ENCODE measurements around the gene NUDT16L1.

NUDT16L1 gene

DNA sequence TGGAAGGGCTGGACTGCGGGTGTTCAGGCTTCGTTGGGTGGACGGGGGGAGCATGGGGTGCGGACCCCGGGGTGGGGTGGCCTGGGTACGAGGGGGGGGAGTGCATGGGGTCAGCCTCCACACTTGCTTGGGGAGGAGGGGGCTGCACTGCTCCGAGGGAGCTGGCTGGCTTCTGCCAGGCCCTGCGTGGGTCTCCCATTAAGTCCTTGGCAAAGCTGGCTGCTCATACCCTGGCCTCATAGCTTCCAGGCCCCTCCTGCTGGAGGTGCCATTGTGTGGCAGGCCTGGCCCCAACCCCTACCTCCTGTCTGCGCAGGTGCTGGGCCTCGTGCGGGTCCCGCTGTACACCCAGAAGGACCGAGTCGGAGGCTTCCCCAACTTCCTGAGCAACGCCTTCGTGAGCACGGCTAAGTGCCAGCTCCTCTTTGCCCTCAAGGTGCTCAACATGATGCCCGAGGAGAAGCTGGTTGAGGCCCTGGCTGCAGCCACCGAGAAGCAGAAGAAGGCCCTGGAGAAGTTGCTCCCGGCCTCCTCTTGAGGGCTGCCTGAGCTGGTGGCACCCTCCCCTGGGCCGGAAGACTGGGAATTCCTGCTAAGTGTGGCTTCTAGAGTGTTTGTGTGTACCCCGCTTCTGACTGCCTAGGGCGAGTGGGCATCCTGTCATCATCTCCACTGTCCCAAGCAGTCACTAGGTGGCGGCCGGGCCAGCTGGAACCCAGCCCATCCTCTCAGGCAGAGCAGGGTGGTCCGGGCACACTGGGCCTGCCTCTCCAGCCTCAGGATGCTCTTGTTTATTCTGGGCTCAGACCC is 1.5 kb downstream of the NUDT16L1 start:
- DNase-seq, result peak; percentile 23
- Histone ChIP-seq H3K18ac (ENCODE audit: low read length) (no peak overlapping the region), H3K4me2 (ENCODE audit: low read length) (no peak overlapping the region), H2BK120ac (ENCODE audit: low read depth, low read length) (no peak overlapping the region), H3K27me3 (ENCODE audit: insufficient read depth, low read length, poor library complexity) (no peaks in the 10 kb centered on the region), H3K4me1 (ENCODE audit: control insufficient read depth, low read depth, low read length) (no peaks in the 10 kb centered on the region), H3K4me3 (ENCODE audit: low read length) (no peak overlapping the region), H4K5ac (ENCODE audit: low read length) (no peak overlapping the region), H3K27ac (ENCODE audit: low read depth, low read length) (no peak overlapping the region), H2AK5ac (ENCODE audit: low read length) (no peak overlapping the region), H3K56ac (ENCODE audit: low read length) (peak overlapping the region; percentile 52), H2BK15ac (replicated peaks; ENCODE audit: low read depth) (no peak overlapping the region), H3K79me2 (ENCODE audit: control insufficient read depth, insufficient read depth, low read length) (no peaks in the 10 kb centered on the region), H3K9ac (ENCODE audit: low read length) (no peak overlapping the region), H4K8ac (ENCODE audit: low read depth, low read length) (no peak overlapping the region), H2BK5ac (ENCODE audit: low read length) (no peak overlapping the region), H3K4ac (ENCODE audit: low read depth, low read length) (no peak overlapping the region), H3K23ac (ENCODE audit: low read length) (no peak overlapping the region), H3K79me1 (ENCODE audit: low read length) (peaks cover 2% of the 10 kb centered on the region), H3K36me3 (ENCODE audit: control insufficient read depth, insufficient read depth, low read length) (no peaks in the 10 kb centered on the region)
- no CpG with 5 or more reads among the region's 26 CpGs for WGBS (ENCODE audit: extremely low coverage, insufficient coverage, low lambda C conversion rate)

DNA sequence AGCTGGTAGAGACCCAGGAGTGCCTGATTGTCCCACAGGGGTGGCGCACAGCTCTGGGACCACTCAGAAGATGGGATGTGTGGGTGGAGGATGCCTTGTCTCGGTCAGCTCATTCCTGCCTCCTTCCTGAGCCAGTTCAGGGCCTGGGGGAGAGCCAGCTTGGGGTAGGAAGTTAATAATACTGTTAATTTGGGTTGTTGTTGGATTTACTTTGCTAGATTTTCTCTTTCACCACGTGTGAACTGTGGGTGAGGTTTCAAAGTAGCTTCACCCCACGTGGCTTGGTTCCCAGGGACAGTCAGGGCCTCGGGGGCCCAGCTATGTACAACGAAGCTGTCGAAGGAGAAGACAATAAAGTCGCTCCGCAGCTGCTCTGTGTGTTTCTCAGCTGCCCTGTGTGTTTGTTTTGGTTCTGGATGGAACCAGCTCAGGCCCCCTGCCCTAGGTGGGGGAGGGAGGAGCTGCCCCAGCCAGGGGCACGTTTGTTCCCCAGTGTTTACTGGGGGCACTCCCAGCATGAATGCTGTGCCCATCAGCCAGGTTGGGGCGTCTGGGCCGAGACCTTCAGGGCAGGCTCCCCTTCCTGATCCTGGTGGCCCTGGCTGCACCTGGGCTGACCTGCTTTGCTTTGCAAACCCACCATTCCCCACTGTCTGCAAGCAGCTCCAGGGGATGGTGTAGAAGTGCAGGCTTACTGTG is 2.3 kb downstream of the NUDT16L1 start:
- Histone ChIP-seq H3K4me1 (ENCODE audit: control insufficient read depth, low read depth, low read length) (no peaks in the 10 kb centered on the region), H3K36me3 (ENCODE audit: control insufficient read depth, insufficient read depth, low read length) (peaks cover 4% of the 10 kb centered on the region), H3K4me3 (ENCODE audit: low read length) (no peak overlapping the region), H4K5ac (ENCODE audit: low read length) (no peak overlapping the region), H3K27me3 (ENCODE audit: insufficient read depth, low read length, poor library complexity) (no peaks in the 10 kb centered on the region), H2BK5ac (ENCODE audit: low read length) (no peak overlapping the region), H3K79me2 (ENCODE audit: control insufficient read depth, insufficient read depth, low read length) (no peaks in the 10 kb centered on the region), H3K56ac (ENCODE audit: low read length) (no peak overlapping the region), H3K9ac (ENCODE audit: low read length) (no peak overlapping the region), H2BK120ac (ENCODE audit: low read depth, low read length) (no peak overlapping the region), H4K8ac (ENCODE audit: low read depth, low read length) (no peak overlapping the region), H3K23ac (ENCODE audit: low read length) (no peak overlapping the region), H3K4me2 (ENCODE audit: low read length) (no peak overlapping the region), H3K4ac (ENCODE audit: low read depth, low read length) (no peak overlapping the region), H3K18ac (ENCODE audit: low read length) (no peak overlapping the region), H2BK15ac (replicated peaks; ENCODE audit: low read depth) (no peak overlapping the region), H3K79me1 (ENCODE audit: low read length) (peaks cover 2% of the 10 kb centered on the region), H2AK5ac (ENCODE audit: low read length) (no peak overlapping the region), H3K27ac (ENCODE audit: low read depth, low read length) (no peak overlapping the region)
- WGBS (ENCODE audit: extremely low coverage, insufficient coverage, low lambda C conversion rate), result no CpG with 5 or more reads among the region's 12 CpGs
- DNase-seq, result no peak

DNA sequence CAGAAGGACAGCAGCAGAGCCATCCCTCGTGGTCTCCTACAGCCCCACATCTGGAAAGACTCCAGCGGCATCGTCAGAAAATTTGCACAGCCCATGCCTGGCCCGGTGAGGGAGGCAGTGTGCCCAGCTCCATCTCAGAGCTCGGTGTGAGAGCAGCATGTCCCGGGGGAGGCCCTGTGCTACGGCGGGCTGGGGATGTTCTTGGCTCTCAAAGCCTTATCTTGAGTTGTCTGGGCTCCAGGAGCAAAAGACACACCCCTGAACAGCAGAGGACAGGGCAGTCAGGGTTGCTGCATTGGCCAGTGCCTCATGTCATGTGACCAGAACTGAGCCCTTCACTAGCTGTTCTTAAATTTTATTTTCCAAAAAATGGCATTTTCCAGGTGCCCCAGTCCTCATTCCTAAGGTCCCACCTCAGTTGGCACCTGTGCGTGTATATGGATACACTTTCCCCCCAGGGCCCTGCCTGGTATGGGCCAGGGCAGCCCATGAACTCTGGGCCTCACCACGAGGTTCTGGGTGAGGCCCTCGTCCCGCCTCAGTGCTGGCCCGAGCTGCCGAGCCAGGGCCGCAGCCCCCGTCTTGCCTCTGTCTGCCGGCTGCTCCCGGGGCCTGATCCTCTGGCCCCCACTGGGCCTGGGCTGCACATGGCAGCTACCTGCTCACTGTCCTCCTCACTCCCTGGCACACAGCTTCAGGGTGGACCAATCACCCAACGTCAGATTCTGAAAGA is 3.0 kb downstream of the NUDT16L1 start:
- no peak overlapping the region for H3K4ac ChIP-seq (ENCODE audit: low read depth, low read length)
- no peak overlapping the region for H3K27ac ChIP-seq (ENCODE audit: low read depth, low read length)
- no peaks in the 10 kb centered on the region for H3K27me3 ChIP-seq (ENCODE audit: insufficient read depth, low read length, poor library complexity)
- H2BK120ac ChIP-seq (ENCODE audit: low read depth, low read length), result no peak overlapping the region
- peaks cover 4% of the 10 kb centered on the region for H3K36me3 ChIP-seq (ENCODE audit: control insufficient read depth, insufficient read depth, low read length)
- H2AK5ac ChIP-seq (ENCODE audit: low read length), result no peak overlapping the region
- no peak overlapping the region for H2BK5ac ChIP-seq (ENCODE audit: low read length)
- no peak overlapping the region for H3K56ac ChIP-seq (ENCODE audit: low read length)
- H4K5ac ChIP-seq (ENCODE audit: low read length), result no peak overlapping the region
- no peak for DNase-seq
- H4K8ac ChIP-seq (ENCODE audit: low read depth, low read length), result no peak overlapping the region
- no peak overlapping the region for H2BK15ac ChIP-seq (replicated peaks; ENCODE audit: low read depth)
- no peak overlapping the region for H3K23ac ChIP-seq (ENCODE audit: low read length)
- no peak overlapping the region for H3K9ac ChIP-seq (ENCODE audit: low read length)
- no peak overlapping the region for H3K18ac ChIP-seq (ENCODE audit: low read length)
- H3K79me2 ChIP-seq (ENCODE audit: control insufficient read depth, insufficient read depth, low read length), result no peaks in the 10 kb centered on the region
- no CpG with 5 or more reads among the region's 19 CpGs for WGBS (ENCODE audit: extremely low coverage, insufficient coverage, low lambda C conversion rate)
- no peak overlapping the region for H3K4me2 ChIP-seq (ENCODE audit: low read length)
- no peak overlapping the region for H3K4me3 ChIP-seq (ENCODE audit: low read length)
- no peaks in the 10 kb centered on the region for H3K4me1 ChIP-seq (ENCODE audit: control insufficient read depth, low read depth, low read length)
- H3K79me1 ChIP-seq (ENCODE audit: low read length), result peaks cover 2% of the 10 kb centered on the region

DNA sequence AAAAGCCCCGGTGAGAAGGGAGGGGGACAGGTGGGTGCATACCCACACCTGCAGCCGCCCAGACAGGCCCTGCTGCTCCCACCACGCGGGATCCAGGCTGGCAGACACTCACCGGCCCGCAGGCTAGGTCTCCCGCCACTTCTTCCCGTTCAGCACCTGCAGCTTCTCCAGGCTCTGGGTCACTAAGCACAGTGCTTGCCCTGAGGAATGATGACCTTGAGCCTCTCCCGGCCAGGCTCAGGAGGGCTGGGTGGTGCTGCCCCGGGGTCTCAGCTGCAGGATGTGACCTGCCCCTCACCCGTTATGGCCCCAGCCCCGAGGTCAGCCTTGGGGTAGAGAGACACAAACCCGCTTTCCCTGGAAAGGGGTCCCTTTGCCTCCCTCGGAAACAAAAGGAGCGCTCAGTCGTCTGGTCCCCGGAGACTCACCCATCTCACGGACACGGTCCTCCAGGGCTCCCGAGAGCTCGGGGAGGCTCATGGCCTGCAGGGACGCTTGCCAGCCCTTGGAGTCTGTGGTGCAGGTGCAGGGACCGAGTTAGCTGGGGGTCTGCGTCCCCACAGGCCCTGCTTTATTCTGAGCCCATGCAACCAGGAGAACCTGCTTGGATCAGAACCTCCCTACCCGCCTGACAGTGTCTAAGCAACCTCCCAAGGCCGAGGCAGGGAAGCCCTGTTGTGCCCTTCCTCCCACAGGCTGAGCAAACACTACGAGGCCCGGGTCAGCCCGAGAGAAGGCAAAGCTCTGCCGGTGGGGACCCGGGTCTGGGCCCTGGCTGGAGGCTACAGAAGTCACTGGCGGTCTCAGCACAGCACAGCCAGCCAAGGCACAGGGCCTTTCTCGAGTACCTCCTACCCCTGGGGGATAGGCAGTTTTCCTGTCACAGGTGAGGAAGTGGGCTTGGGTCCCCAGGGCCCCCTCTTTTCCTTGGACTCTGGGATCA is 3.8 kb downstream of the NUDT16L1 start:
- no peak overlapping the region for H3K4ac ChIP-seq (ENCODE audit: low read depth, low read length)
- H4K5ac ChIP-seq (ENCODE audit: low read length), result no peak overlapping the region
- H3K4me2 ChIP-seq (ENCODE audit: low read length), result no peak overlapping the region
- no peak overlapping the region for H3K9ac ChIP-seq (ENCODE audit: low read length)
- H3K4me1 ChIP-seq (ENCODE audit: control insufficient read depth, low read depth, low read length), result no peaks in the 10 kb centered on the region
- DNase-seq, result no peak
- no peak overlapping the region for H3K56ac ChIP-seq (ENCODE audit: low read length)
- H3K27me3 ChIP-seq (ENCODE audit: insufficient read depth, low read length, poor library complexity), result no peaks in the 10 kb centered on the region
- no CpG with 5 or more reads among the region's 33 CpGs for WGBS (ENCODE audit: extremely low coverage, insufficient coverage, low lambda C conversion rate)
- H3K18ac ChIP-seq (ENCODE audit: low read length), result no peak overlapping the region
- no peak overlapping the region for H4K8ac ChIP-seq (ENCODE audit: low read depth, low read length)
- H3K23ac ChIP-seq (ENCODE audit: low read length), result no peak overlapping the region
- no peak overlapping the region for H3K4me3 ChIP-seq (ENCODE audit: low read length)
- no peak overlapping the region for H2BK5ac ChIP-seq (ENCODE audit: low read length)
- H3K36me3 ChIP-seq (ENCODE audit: control insufficient read depth, insufficient read depth, low read length), result peaks cover 4% of the 10 kb centered on the region
- no peaks in the 10 kb centered on the region for H3K79me2 ChIP-seq (ENCODE audit: control insufficient read depth, insufficient read depth, low read length)
- no peak overlapping the region for H2BK120ac ChIP-seq (ENCODE audit: low read depth, low read length)
- H2AK5ac ChIP-seq (ENCODE audit: low read length), result no peak overlapping the region
- peaks cover 2% of the 10 kb centered on the region for H3K79me1 ChIP-seq (ENCODE audit: low read length)
- H3K27ac ChIP-seq (ENCODE audit: low read depth, low read length), result no peak overlapping the region
- no peak overlapping the region for H2BK15ac ChIP-seq (replicated peaks; ENCODE audit: low read depth)

- H2BK15ac ChIP-seq (replicated peaks; ENCODE audit: low read depth), result no peak overlapping the region
- no peak overlapping the region for H3K18ac ChIP-seq (ENCODE audit: low read length)
- no peak overlapping the region for H2BK120ac ChIP-seq (ENCODE audit: low read depth, low read length)
- H4K5ac ChIP-seq (ENCODE audit: low read length), result no peak overlapping the region
- no peak overlapping the region for H3K4me2 ChIP-seq (ENCODE audit: low read length)
- no peak overlapping the region for H4K8ac ChIP-seq (ENCODE audit: low read depth, low read length)
- no peaks in the 10 kb centered on the region for H3K27me3 ChIP-seq (ENCODE audit: insufficient read depth, low read length, poor library complexity)
- WGBS (ENCODE audit: extremely low coverage, insufficient coverage, low lambda C conversion rate), result no CpG with 5 or more reads among the region's 9 CpGs
- no peaks in the 10 kb centered on the region for H3K4me1 ChIP-seq (ENCODE audit: control insufficient read depth, low read depth, low read length)
- no peak overlapping the region for H2BK5ac ChIP-seq (ENCODE audit: low read length)
- DNase-seq, result no peak
- H3K23ac ChIP-seq (ENCODE audit: low read length), result no peak overlapping the region
- no peak overlapping the region for H3K9ac ChIP-seq (ENCODE audit: low read length)
- no peak overlapping the region for H3K56ac ChIP-seq (ENCODE audit: low read length)
- peaks cover 2% of the 10 kb centered on the region for H3K79me1 ChIP-seq (ENCODE audit: low read length)
- H3K4ac ChIP-seq (ENCODE audit: low read depth, low read length), result no peak overlapping the region
- no peak overlapping the region for H2AK5ac ChIP-seq (ENCODE audit: low read length)
- H3K4me3 ChIP-seq (ENCODE audit: low read length), result no peak overlapping the region
- H3K36me3 ChIP-seq (ENCODE audit: control insufficient read depth, insufficient read depth, low read length), result peaks cover 4% of the 10 kb centered on the region
- no peaks in the 10 kb centered on the region for H3K79me2 ChIP-seq (ENCODE audit: control insufficient read depth, insufficient read depth, low read length)
- no peak overlapping the region for H3K27ac ChIP-seq (ENCODE audit: low read depth, low read length)
Measured at GRCh38 chr16:4697848-4698291, 4.5 kb downstream of the NUDT16L1 start.

Measured in mesendoderm (in vitro differentiated cells).